ENCODE results near the gene ABCC11.

DNA sequence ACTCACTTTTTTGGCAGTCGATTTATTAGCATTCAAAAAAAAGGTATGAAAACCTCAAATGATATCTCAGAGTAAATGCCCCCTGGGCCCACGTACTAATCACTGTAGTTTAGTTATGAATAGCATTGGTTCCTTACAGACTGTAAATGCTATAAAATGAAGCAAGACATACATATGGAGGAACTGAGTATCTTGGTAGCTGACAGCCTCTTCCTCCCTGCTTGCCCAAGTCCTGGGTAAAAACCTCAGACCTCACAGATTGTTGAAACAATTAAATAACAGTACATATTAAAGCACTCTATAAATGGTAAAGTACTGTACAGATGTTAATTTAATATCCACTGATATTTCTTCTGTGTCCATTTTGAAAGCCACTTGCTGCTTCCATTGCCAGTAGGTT is 33.2 kb upstream of the ABCC11 start:
- no peak for TF ChIP-seq POLR2A (IDR thresholded peaks at IDR 0.05)
- TF ChIP-seq, protein P1, sequence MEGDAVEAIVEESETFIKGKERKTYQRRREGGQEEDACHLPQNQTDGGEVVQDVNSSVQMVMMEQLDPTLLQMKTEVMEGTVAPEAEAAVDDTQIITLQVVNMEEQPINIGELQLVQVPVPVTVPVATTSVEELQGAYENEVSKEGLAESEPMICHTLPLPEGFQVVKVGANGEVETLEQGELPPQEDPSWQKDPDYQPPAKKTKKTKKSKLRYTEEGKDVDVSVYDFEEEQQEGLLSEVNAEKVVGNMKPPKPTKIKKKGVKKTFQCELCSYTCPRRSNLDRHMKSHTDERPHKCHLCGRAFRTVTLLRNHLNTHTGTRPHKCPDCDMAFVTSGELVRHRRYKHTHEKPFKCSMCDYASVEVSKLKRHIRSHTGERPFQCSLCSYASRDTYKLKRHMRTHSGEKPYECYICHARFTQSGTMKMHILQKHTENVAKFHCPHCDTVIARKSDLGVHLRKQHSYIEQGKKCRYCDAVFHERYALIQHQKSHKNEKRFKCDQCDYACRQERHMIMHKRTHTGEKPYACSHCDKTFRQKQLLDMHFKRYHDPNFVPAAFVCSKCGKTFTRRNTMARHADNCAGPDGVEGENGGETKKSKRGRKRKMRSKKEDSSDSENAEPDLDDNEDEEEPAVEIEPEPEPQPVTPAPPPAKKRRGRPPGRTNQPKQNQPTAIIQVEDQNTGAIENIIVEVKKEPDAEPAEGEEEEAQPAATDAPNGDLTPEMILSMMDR (IDR thresholded peaks at IDR 0.05): no peak
- TF ChIP-seq POLR2AphosphoS5 (IDR thresholded peaks at IDR 0.05): no peak

Data from prostate gland (tissue), 2 donors.